ENCODE measurements around the gene PSMD9. TPM values are rescaled to one million over a fixed set of nuclear protein-coding genes. Genes with fewer than 3 reads are reported as not detected.

The PSMD9 gene
- 70.3 and 135 TPM in 2 replicates for total RNA-seq

GRCh38 chr12:121888478-121889273 is at the start of gene PSMD9:
TSS of gene PSMD9 (plus strand) at chr12:121888790. CDS start at chr12:121888857, 67 bp downstream.

GRCh38 chr12:121858662-121859572 is 29.7 kb upstream of the PSMD9 start, which contains the start of gene HPD:
TSS of gene HPD (minus strand) at chr12:121858859. CDS start at chr12:121858823, 36 bp downstream.

GRCh38 chr12:121917950-121918678 is 29.5 kb downstream of the PSMD9 start, which contains the start of gene CFAP251:
TSS of gene CFAP251 (plus strand) at chr12:121918592. CDS start at chr12:121921306, 2,714 bp downstream.

Other genes starting within 250 kb of the PSMD9 start
- 0.49 and 0.94 TPM in 2 replicates for gene MORN3, start 219.1 kb upstream of the PSMD9 start, total RNA-seq
- 3.1 and 9.8 TPM in 2 replicates for gene TMEM120B, start 176.0 kb upstream of the PSMD9 start, total RNA-seq
- 3.9 and 5.8 TPM in 2 replicates for gene RHOF, start 95.1 kb upstream of the PSMD9 start, total RNA-seq
- gene SETD1B, start 84.8 kb upstream of the PSMD9 start, total RNA-seq: 2.6 and 6.6 TPM in 2 replicates
- not detected in 2 replicates for gene HPD, start 29.9 kb upstream of the PSMD9 start, total RNA-seq
- gene CFAP251, start 29.8 kb downstream of the PSMD9 start, total RNA-seq: 1.1 and 5.9 TPM in 2 replicates
- gene BCL7A, start 133.1 kb downstream of the PSMD9 start, total RNA-seq: 3.2 and 9.7 TPM in 2 replicates
- gene MLXIP, start 190.0 kb downstream of the PSMD9 start, total RNA-seq: 12.1 and 35.0 TPM in 2 replicates

Measured in bladder microvascular endothelial cell (primary cell).